A549 (cell line): ENCODE data around the gene ZNF100. TPM values are rescaled to one million over a fixed set of nuclear protein-coding genes. Genes with fewer than 3 reads are reported as not detected.
"Not testable (repeated sequence)": the region's sequence is repeated elsewhere in the genome, so short reads cannot be mapped to it uniquely, and the experiment has no call there.

Source experiments
- ATAC-seq, 2 experiments: fragments of 200-7000 bp in 1 of 2; fragments of >200 bp in 1 of 2; cut with Nextera tagmentation in 1 of 2; cut with Tn5 transposase in 1 of 2; 3 replicates each; pipeline versions ENCODE4 v1.8.0 to v1.9.1; 2018 to 2020; ENCODE audit warnings: mild to moderate bottlenecking in 1 of 2, moderate library complexity in 1 of 2
- CTCF ChIA-PET: fragments of 300-600 bp; sonication (Branson Sonifier 250); formaldehyde crosslinking; extraction: SDS; loops from one replicate; lab custom pipeline; 2021; ENCODE audit warnings: antibody characterized with exemption, inconsistent platforms; lab: Yijun Ruan, JAX
- POLR2A ChIA-PET: fragments of 350-600 bp; formaldehyde crosslinking; extraction: SDS; loops from one replicate; lab custom pipeline; 2021; ENCODE audit warnings: antibody characterized with exemption, inconsistent platforms; lab: Yijun Ruan, JAX
- DNase-seq, 2 experiments: peaks; one replicate each; pipeline versions ENCODE4 v3.0.0 to v3.0.0-alpha.2; 2011 to 2016; ENCODE audit warnings: low read depth in 1 of 2, low spot score in 1 of 2
- FAIRE-seq: peaks from 2 replicates; lab custom pipeline; 2011; peaks lifted over from hg19 to GRCh38; lab: Jason Lieb, UNC
- H3K27ac ChIP-seq, 2 experiments: fragments of >200 bp; sonication (Bioruptor Twin); formaldehyde crosslinking; 3 replicates each; pipeline ENCODE4 v1.5.1; 2016 to 2017
- H3K4me1 ChIP-seq: fragments of >200 bp; sonication (Bioruptor Twin); formaldehyde crosslinking; 3 replicates; pipeline ENCODE4 v1.6.1; 2016
- H3K4me2 ChIP-seq: fragments of >200 bp; sonication (Bioruptor Twin); formaldehyde crosslinking; 3 replicates; pipeline ENCODE4 v1.6.1; 2016
- H3K4me3 ChIP-seq: fragments of >200 bp; sonication (Bioruptor Twin); formaldehyde crosslinking; 3 replicates; pipeline ENCODE4 v1.5.1; 2016
- H3K9me3 ChIP-seq: fragments of >200 bp; sonication (Bioruptor Twin); formaldehyde crosslinking; 3 replicates; pipeline ENCODE4 v1.6.1; 2016
- BHLHE40 ChIP-seq: IDR thresholded peaks from 2 replicates; pipeline ENCODE4 v1.6.1; 2012; ENCODE audit warnings: low read depth, low read length, inconsistent platforms
- CBX8 ChIP-seq: fragments of 200-600 bp; sonication (generic); IDR thresholded peaks from 2 replicates; pipeline ENCODE4 v1.6.1; 2016
- EHF ChIP-seq: fragments of 250-450 bp; sonication (Bioruptor Pico); IDR thresholded peaks from 2 replicates; pipeline ENCODE4 v1.5.0; 2020; ENCODE audit warnings: mild to moderate bottlenecking
- EHMT2 ChIP-seq: fragments of 200-600 bp; sonication (generic); IDR thresholded peaks from 2 replicates; pipeline ENCODE4 v1.6.1; 2016; ENCODE audit warnings: antibody characterized with exemption, low read depth, mild to moderate bottlenecking, moderate library complexity
- FOSB ChIP-seq: fragments of 250-450 bp; sonication (Bioruptor Pico); IDR thresholded peaks from 2 replicates; pipeline ENCODE4 v1.5.0; 2020; ENCODE audit warnings: mild to moderate bottlenecking, moderate library complexity
- HDAC2 ChIP-seq: fragments of 200-600 bp; sonication (generic); IDR thresholded peaks from 2 replicates; pipeline ENCODE4 v1.6.1; 2016
- HOXB5 ChIP-seq: fragments of 250-450 bp; sonication (Bioruptor Pico); IDR thresholded peaks from 2 replicates; pipeline ENCODE4 v1.5.0; 2020; ENCODE audit warnings: mild to moderate bottlenecking, moderate library complexity
- KDM1A ChIP-seq: fragments of 200-600 bp; sonication (generic); IDR thresholded peaks from 2 replicates; pipeline ENCODE4 v1.6.1; 2016; ENCODE audit warnings: low read depth, mild to moderate bottlenecking
- MAFK ChIP-seq: fragments of 450-650 bp; IDR thresholded peaks from 2 replicates; pipeline ENCODE4 v1.6.1; 2014; ENCODE audit not compliant: partially characterized antibody
- PHF8 ChIP-seq: fragments of 200-600 bp; sonication (generic); IDR thresholded peaks from 2 replicates; pipeline ENCODE4 v1.6.1; 2016; ENCODE audit warnings: low read depth, mild to moderate bottlenecking, antibody characterized with exemption, moderate library complexity, borderline replicate concordance
- RARB ChIP-seq: fragments of 250-450 bp; sonication (Bioruptor Pico); IDR thresholded peaks from 2 replicates; pipeline ENCODE4 v1.8.0; 2021; ENCODE audit warnings: mild to moderate bottlenecking, moderate library complexity
- RNF2 ChIP-seq: fragments of 200-600 bp; sonication (generic); IDR thresholded peaks from 2 replicates; pipeline ENCODE4 v1.6.1; 2016; ENCODE audit warnings: low read depth, mild to moderate bottlenecking, antibody characterized with exemption, moderate library complexity, borderline replicate concordance
- TP53 ChIP-seq: fragments of 250-450 bp; sonication (Bioruptor Pico); IDR thresholded peaks from 2 replicates; pipeline ENCODE4 v1.5.0; 2021; ENCODE audit warnings: mild to moderate bottlenecking, moderate library complexity
- WGBS: methylation state at CpG from one replicate; pipeline ENCODE4 v1.1.6; 2017; ENCODE audit errors: missing lambda C conversion rate; 5-methylcytosine and 5-hydroxymethylcytosine counted together
- polyA plus RNA-seq, 4 experiments: library from polyadenylated mRNA; depleted of rRNA in 3 of 4; stranded (reverse); fragments of >200 nt; fragmentation: RNase III in 1 of 4; extraction: RNeasy Plus Mini Kit Qiagen cat#74134 plus additional on column Dnase treatment in 1 of 4; gene quantifications; 2 replicates in 3 of 4; 3 replicates in 1 of 4; pipeline ENCODE4 v1.2.3, GENCODE V29; 2011 to 2017
- TF ChIP-seq, protein P1 (sequence below): fragments of 250-450 bp; sonication (Bioruptor Pico); IDR thresholded peaks from 2 replicates; pipeline ENCODE4 v1.5.0; 2020; ENCODE audit warnings: low read depth, mild to moderate bottlenecking, moderate library complexity

The ZNF100 gene
- polyA plus RNA-seq, 2 of the 4 experiments (the other 2 are of a cell fraction) = not detected

DNA sequence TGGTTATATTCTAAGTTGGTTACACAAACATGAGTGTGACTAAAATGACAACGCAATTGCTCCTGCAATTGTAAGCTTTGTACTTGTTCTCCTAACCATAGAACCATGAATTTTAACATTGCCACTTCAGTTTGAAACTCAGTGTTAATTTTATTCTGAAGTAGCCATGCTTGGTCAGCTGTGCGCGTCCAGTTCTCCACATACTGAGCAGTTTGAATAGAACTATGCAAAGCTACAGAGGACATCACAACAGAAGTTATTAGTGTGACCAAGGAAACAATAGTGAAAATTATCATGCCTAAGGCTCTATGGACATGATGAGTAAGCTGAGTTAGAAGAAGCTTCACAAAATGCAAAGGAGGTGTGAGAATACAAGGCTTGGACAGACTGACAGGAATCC is 19.6 kb upstream of the ZNF100 start (continued):
- TF ChIP-seq EHF (CRISPR knock-in tag) (no peak), CBX8 (no peak)

DNA sequence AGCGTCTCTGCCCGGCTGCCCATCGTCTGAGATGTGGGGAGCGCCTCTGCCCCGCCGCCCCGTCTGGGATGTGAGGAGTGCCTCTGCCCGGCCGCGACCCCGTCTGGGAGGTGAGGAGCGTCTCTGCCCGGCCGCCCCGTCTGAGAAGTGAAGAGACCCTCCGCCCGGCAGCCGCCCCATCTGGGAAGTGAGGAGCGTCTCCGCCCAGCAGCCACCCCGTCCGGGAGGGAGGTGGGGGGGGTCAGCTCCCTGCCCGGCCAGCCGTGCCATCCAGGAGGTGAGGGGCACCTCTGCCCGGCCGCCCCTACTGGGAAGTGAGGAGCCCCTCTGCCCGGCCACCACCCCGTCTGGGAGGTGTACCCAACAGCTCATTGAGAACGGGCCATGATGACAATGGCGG is 8.4 kb upstream of the ZNF100 start:
- H3K27ac ChIP-seq, FAIRE-seq, ATAC-seq, H3K9me3 ChIP-seq, H3K4me1 ChIP-seq, POLR2A ChIA-PET, H3K4me2 ChIP-seq, CTCF ChIA-PET, DNase-seq, H3K4me3 ChIP-seq: not testable (repeated sequence)
- no CpG with 5 or more reads among the region's 30 CpGs for WGBS

DNA sequence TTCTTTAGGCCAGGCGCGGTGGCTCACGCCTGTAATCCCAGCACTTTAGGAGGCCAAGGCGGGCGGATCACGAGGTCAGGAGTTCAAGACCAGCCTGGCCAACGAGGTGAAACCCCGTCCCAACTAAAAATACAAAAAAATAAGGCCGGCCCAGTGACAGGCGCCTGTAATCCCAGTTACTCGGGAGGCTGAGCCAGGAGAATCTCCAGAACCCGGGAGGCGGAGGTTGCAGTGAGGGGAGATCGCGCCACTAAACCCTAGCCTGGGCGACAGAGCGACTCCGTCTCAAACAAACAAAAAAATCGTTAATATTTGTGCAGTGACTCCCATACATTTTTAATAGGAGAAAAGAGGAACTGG is 694 bp downstream of the ZNF100 start:
- DNase-seq, ATAC-seq, H3K4me1 ChIP-seq, FAIRE-seq, H3K27ac ChIP-seq, POLR2A ChIA-PET, H3K4me2 ChIP-seq, H3K9me3 ChIP-seq, CTCF ChIA-PET, H3K4me3 ChIP-seq: not testable (repeated sequence)
- 33% methylated on average over 16 of the region's 19 CpGs for WGBS

DNA sequence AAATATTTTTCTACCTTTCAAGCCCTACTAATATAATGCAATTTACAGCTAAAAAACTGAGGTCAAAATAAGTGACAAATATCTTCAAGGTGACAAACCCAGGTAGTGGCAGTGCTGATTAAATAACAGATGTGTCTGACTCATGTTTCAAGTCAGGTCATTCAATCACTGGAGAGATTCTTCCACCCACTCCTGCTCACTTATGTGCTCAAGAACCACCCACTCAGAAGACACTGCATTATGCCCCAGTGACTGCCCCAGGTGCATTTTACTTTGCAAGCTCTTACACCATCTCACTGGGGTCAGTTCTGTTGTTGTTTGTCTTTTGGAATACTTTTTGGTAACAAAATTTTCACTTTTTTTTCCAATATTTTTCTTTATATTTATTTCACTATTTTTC is 2.2 kb downstream of the ZNF100 start:
- ChIA-PET POLR2A (no interaction called here), CTCF (no interaction called here)
- no peak for TF ChIP-seq RARB (CRISPR knock-in tag)
- FAIRE-seq = no peak
- DNase-seq = no peak
- Histone ChIP-seq H3K4me2 (no peak overlapping the region), H3K27ac (no peak overlapping the region), H3K4me1 (no peaks in the 10 kb centered on the region), H3K9me3 (no peaks in the 10 kb centered on the region), H3K4me3 (no peak overlapping the region)
- ATAC-seq = no peak

DNA sequence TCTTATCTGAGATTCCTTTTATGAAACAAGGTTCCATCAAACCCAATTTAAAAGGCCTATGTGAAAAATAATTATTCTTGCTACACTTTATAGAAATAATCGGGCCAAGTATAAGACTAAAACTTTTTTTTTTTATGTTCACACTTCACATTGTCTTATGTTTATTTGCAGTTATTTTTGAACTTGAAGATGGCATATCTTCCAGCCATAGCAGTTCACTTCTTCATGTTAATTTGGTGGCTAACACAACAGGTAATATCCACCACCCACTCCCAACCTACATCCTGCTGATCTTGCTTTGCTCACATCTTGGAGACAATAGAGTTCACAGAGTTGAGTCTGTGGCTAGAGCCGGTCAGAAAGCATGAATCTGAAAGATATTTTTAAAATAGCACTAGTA is 5.8 kb downstream of the ZNF100 start:
- ATAC-seq, POLR2A ChIA-PET, H3K4me3 ChIP-seq, DNase-seq, H3K4me2 ChIP-seq, H3K9me3 ChIP-seq, FAIRE-seq, H3K4me1 ChIP-seq, CTCF ChIA-PET, H3K27ac ChIP-seq: not testable (repeated sequence)
- 0% methylated on average over 2 of the region's 2 CpGs for WGBS

DNA sequence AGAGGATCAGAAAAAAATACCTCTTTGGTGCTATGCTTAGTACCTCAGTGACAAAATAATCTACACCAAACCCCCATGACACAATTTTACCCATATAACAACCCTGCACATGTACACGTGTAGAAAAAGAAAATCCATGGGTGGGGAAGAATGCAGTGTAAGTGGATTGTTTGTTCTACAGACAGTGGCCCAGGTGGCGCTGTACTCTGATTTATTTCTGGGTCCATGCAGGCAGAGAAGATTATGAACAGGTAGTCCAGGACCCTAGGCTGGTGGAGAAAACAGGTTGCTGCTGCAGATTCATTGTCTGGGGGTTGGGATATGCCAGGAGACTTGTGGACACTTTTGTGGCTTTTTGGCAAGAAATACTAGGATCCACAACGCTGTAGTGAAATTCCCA is 9.1 kb downstream of the ZNF100 start:
- ATAC-seq (no peak), FAIRE-seq (no peak), DNase-seq (no peak)
- Histone ChIP-seq H3K4me1 (no peaks in the 10 kb centered on the region), H3K27ac (no peak overlapping the region), H3K4me2 (no peak overlapping the region), H3K4me3 (no peak overlapping the region), H3K9me3 (no peaks in the 10 kb centered on the region)
- CTCF ChIA-PET = no interaction called here
- TF ChIP-seq HOXB5 (no peak), EHMT2 (no peak), PHF8 (no peak), CBX8 (no peak), MAFK (no peak), BHLHE40 (no peak), KDM1A (no peak), RNF2 (no peak), EHF (CRISPR knock-in tag) (no peak), HDAC2 (no peak), TP53 (CRISPR knock-in tag) (no peak), FOSB (CRISPR knock-in tag) (no peak)
- TF ChIP-seq, protein P1, sequence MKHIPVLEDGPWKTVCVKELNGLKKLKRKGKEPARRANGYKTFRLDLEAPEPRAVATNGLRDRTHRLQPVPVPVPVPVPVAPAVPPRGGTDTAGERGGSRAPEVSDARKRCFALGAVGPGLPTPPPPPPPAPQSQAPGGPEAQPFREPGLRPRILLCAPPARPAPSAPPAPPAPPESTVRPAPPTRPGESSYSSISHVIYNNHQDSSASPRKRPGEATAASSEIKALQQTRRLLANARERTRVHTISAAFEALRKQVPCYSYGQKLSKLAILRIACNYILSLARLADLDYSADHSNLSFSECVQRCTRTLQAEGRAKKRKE (CRISPR knock-in tag) = no peak
- 0% methylated on average over 3 of the region's 3 CpGs for WGBS
- POLR2A ChIA-PET = no interaction called here

DNA sequence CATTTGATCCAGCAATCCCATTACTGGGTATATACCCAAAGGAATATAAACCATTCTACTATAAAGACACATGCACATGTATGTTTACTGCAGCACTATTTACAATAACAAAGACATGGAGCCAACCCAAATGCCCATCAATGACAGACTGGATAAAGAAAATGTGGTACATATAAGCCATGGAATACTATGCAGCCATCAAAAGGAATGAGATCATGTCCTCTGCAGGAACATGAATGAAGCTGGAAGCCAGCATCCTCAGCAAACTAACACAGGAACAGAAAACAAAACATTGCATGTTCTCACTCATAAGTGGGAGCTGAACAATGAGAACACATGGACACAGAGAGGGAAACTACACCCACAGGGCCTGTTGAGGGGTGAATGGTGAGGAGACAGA is 11.8 kb downstream of the ZNF100 start:
- FAIRE-seq, POLR2A ChIA-PET: not testable (repeated sequence)

More for the DNA sequence above, 11.8 kb downstream of the ZNF100 start:
- H3K4me1 ChIP-seq, H3K27ac ChIP-seq, H3K9me3 ChIP-seq, H3K4me2 ChIP-seq, H3K4me3 ChIP-seq, CTCF ChIA-PET, ATAC-seq, DNase-seq: not testable (repeated sequence)
